Cerebellar cortex (tissue), 1 donor: ENCODE results near the gene KIAA1217.

ENCODE experiments used
- DNase-seq: peaks from one replicate; pipeline ENCODE4 v3.0.0-alpha.2; 2015; ENCODE audit warnings: low spot score

The KIAA1217 gene

DNA sequence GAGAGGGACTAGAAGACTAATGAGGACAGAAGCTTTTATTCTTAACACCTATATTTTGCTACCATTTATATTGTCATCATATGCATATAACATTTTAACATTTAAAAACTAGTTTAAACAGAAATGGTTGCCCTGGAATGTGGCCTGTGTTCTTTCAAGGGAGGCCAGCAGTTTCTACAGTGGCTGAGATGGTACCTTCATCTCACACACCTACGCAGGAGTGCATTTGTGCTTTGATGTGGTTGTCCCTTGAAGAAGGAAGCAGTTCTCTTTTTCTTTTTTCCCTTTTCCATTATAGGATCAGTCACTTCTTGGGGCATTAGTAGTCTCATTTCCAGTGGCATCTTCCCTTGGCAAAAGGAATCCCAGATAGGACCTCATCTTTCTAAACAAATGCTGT, 38.9 kb downstream of the KIAA1217 start:
- DNase-seq = no peak

GRCh38 chr10:24249829-24250415, 41.0 kb downstream of the KIAA1217 start:
- DNase-seq = no peak

DNA sequence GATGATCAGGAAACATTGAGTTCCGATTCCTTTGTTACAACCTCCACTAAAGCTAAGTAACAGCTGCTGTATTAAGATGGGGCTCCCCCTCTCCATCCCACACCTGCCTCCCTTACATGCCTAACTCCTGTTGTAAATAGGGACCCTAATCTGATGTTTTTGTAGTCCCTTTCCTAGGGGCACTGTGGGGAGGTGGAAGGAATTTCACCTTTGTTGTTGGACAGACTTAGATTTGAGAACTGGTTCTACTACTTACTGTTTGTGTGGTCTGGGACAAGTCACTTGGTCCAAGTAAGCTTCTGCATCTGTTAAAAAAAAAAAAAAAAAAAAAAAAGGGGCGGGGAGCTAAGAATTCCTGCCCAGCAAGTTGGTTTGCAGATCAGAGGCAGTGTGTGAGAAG, 42.6 kb downstream of the KIAA1217 start:
- DNase-seq = no peak

- no peak for DNase-seq
Measured at GRCh38 chr10:24254180-24254579, 45.2 kb downstream of the KIAA1217 start.

DNA sequence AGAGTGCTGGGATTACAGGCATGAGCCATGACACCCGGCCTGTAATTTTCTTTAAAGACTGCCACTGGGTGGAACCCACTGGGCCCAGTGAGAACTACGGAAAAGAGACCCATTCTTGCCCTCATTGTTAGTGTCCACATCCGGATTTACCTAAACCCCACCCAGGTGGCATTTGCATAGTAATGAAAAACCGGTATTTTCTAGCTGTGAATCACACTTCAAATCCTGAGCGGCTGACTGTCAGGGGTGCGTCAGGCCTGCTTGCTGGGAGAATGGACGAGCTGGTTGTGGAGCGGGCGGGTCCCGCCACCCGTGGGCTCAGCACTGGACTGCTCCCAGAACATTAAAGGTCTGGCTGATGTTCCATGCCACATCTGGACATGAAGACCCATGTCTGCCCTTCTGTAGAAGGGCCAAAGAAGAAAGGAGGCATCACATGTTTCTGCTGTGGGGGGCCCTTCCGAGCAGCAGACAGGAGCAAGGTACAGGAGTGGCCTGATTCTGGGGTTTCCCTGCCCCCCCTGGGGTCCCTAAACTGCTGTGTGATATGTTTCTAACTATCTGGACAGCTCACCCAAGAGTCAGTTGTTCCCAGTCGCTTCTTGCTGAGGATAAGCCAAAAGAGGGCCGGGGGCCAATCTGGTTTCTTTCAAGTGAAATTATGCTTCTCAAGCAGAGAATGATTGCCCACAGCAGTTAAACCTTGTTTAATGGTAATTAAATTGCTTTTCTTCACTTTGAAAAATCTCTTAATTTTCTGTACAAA, 46.4 kb downstream of the KIAA1217 start:
- DNase-seq = no peak

- DNase-seq = no peak
Measured at GRCh38 chr10:24255881-24256311, 47.0 kb downstream of the KIAA1217 start.

DNA sequence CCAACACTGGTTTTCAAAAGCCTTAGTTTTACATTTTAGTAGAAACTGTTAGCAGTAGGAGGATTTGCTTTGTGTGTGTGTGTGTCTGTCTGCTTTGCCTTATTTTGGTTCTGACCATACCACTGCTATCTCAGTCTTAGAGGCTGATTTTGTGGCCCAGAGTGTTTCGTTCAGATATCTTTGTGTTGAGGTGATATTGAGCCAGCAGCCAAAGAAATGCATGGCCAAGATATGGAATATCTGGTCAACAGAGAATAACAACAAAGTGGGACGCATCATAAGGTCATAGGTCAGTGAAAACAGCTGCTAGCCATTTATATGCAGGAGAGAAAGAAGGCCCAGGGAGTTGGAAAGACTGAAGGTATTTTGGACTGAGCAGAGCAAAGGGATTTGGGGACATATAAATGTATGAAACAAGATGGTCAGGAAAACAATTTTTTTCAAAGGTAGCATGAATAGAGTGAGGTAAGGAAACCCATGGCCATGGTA, 47.7 kb downstream of the KIAA1217 start:
- no peak for DNase-seq

DNA sequence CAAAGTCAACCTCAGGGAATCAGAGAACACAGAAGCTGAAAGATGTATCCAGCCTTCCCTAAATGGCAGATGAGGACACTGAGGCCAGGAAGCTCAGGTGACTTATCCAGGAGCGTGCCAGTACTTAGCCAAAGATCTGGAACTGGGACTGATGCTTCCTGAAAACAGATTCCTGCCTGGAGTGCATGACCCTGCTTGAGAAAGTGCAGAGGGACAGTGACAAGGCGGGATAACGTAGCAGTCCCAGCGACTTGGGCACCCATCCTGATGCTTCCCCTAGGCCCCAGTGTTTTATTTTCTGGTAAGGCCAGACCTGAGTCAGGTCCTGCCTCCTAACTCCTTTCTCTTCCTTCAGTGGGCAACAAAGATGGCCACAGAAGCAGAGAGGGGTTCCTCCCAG, 48.6 kb downstream of the KIAA1217 start:
- no peak for DNase-seq

GRCh38 chr10:24259365-24260130, 50.6 kb downstream of the KIAA1217 start:
- DNase-seq = peak; percentile 52

- DNase-seq = no peak
Measured at GRCh38 chr10:24261627-24262026, 52.7 kb downstream of the KIAA1217 start.

DNA sequence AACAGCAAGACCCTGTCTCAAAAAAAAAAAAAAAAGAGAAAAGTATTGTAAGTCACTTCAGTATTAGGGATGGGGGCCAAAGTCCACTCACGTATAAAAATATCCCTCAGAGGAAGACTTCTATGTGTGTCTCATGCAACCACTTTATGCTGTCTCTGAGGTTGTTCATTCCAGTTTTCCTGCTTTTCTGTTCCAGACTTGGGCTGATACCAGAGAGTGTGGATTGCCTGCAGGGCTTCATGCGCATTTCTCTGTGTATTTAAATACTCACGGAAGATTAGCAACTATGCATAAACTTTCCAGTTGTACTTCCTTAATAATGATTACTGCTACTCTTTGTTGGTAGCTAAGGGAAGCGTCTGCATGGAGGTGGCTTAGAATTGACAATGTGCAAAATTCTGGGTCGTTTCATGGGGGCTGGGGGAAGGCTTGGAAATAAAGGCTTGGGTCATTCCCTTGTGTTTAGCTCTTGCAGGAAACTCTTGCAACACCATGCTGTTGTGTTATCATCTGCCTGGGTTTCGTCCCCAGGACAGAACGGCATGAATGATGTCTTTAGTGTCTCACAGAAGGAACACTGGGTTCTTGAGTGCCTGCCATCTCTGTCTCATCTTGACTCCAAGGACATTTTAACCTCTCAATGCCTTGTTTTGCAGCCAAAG, 54.1 kb downstream of the KIAA1217 start:
- no peak for DNase-seq

DNA sequence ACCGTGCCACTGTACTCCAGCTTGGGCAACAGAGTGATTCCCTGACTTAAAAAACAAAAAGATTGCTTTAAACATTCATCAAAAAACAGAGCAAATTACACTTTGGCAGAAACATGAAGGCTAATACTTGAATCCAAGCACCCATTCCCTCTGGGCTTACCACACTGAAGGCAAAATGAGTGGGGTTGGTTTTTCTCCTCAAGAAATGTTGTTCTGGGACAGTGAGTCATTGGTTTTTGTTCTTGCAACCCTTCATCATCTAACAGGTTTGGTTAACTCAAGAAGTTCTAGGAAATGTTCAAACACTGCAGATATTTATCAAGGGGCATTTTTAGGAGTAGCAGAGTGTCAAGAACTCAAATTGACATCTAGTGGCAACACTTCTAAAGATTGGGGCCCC, 60.5 kb downstream of the KIAA1217 start:
- no peak for DNase-seq

DNA sequence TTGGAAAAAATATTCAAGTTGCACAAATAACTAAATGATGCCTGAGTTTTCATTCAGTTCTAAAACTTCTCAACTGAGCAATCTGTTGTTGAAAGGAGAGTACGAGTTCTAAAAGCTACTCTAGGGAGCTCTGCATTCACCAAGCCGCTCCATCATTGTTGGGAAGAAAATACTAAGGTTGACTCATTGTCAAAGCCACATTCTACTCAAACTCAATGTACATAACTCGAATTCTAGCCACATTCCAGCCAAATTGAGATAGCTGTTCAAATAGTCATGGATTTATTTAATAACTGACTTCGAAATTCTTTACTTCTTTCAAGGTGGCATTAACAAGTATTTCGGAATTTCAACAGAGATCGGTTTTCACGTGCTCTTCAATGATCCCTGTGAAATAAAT, 63.4 kb downstream of the KIAA1217 start:
- DNase-seq = no peak

- DNase-seq = no peak
Measured at GRCh38 chr10:24277277-24277676, 68.3 kb downstream of the KIAA1217 start.

- no peak for DNase-seq
Measured at GRCh38 chr10:24277771-24278170, 68.8 kb downstream of the KIAA1217 start.

DNA sequence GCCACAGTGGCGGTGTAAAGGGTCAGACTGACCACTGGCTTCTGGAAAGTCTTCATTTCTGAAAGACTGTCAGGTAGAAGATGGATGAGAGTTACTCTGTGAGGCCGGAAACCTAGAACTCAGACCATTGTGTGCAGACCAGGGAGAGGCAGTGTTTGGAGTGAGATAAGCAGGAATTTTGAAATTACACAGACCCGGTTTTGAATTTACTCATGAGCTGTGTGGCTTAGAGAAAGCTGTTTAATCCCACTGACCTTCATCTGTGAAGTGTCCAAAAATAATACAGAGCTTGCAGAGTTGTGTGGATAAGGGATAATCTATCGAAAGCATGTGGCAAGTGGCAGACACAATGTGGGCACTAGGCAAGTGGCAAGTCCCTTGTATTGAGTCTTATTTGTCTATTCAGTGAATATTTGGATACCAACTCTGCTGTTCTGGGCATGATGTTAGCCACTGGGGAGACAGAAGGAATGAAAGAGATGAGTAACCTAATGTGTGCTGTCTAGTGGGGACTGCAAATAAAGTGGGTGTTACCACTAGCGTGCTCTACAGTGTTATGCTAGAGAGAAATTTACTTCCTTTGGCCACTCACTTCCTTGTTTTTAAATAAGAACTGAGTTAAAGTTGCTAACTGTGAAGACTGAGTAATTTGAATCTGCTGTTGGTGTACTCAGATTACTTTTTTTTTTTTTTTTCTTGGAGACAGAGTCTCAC, 69.4 kb downstream of the KIAA1217 start:
- no peak for DNase-seq

DNA sequence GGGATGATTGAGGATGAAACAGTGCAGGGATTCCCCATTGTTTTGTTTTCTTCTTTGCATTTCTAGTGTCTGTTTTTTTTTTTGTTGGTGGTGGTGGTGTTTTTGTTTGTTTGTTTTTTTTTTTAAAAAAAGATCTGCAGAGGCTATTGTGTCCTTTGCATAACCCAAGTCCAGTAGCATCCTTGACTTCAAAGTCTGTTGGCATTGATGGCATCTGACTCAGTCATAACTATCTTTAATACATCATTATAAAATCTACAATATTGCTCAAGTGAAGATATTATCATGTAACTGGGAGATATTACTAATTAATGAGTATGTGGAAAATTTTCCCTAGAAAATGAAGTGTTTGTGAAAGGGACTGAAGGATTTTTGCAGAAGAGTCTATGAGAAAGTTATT, 70.2 kb downstream of the KIAA1217 start:
- DNase-seq = no peak

GRCh38 chr10:24287559-24288195, 78.7 kb downstream of the KIAA1217 start:
- DNase-seq = no peak

DNA sequence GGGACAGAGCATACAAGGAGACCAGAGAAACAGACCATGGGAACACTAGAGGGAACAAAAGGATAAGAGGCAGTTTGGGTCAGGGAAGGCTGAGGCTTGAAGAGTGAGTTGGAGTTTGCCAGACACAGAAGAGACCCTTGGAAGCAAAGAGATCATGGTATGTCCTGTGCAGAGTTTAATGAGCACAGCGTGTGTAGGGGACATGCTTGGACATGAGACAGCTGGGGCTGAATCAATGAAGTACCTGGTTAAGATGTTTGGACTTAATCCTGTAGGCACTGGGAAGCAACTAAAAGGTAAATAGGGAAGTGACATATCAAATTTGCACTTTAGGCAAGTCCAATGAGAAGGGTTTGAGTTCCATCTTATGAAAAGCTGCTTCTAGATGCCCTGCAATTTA, 79.6 kb downstream of the KIAA1217 start:
- no peak for DNase-seq

DNA sequence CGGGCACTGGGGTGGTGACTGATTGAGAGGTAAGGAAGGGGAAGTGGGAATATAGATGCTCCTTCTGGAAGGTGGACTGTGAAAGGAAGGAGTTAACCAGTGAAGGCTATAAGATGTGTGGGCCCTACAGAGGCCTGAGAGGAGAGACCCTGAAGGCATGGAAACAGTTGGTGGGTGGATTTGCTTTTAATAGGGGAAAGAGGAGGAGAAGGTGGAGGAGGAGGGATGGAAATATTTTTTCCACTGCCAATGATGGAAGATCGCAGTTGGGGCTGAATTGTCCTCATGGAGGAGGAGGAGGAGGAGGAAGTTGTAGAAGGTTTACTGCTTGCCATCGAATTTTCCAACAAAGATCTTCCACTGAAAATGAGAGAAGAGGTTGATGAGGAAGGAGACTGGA, 80.3 kb downstream of the KIAA1217 start:
- DNase-seq = no peak
